HG03571 (cell line): ENCODE data around the gene AKR1B15.
"Not testable (repeated sequence)": the region's sequence is repeated elsewhere in the genome, so short reads cannot be mapped to it uniquely, and the experiment has no call there.

ENCODE experiments used
- ATAC-seq: cut with Tn5 transposase; IDR thresholded peaks from one replicate; pipeline ENCODE4 v1.9.1; 2021; ENCODE audit not compliant: unreplicated experiment

The AKR1B15 gene

GRCh38 chr7:134558370-134558769 is 9.5 kb downstream of the AKR1B15 start:
- ATAC-seq = no peak

- not testable (repeated sequence) for ATAC-seq
These were observed 12.7 kb downstream of the AKR1B15 start for GRCh38 chr7:134561616-134562015.

DNA sequence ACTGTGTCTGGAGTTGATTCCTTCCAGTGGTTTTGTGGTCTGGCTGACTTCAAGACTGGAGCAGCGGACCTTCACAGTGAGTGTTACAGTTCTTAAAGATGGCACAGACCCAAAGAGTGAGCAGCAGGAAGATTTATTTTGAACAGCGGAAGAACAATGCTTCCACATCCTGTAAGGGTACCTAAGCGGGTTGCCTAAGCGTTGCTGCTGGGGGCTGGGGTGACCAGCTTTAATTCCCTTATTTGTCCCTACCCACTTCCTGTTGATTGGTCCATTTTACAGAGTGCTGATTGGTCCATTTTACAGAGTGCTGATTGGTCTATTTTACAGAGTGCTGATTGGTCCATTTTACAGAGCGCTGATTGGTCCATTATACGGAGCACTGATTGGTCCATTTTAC is 13.2 kb downstream of the AKR1B15 start:
- no peak for ATAC-seq

- ATAC-seq = not testable (repeated sequence)
These were observed 14.5 kb downstream of the AKR1B15 start for GRCh38 chr7:134563398-134563749.

GRCh38 chr7:134565643-134566136 is 16.8 kb downstream of the AKR1B15 start:
- ATAC-seq = no peak

GRCh38 chr7:134567368-134567767 is 18.5 kb downstream of the AKR1B15 start:
- no peak for ATAC-seq

- ATAC-seq = not testable (repeated sequence)
These were observed 21.1 kb downstream of the AKR1B15 start for GRCh38 chr7:134569962-134570361.

DNA sequence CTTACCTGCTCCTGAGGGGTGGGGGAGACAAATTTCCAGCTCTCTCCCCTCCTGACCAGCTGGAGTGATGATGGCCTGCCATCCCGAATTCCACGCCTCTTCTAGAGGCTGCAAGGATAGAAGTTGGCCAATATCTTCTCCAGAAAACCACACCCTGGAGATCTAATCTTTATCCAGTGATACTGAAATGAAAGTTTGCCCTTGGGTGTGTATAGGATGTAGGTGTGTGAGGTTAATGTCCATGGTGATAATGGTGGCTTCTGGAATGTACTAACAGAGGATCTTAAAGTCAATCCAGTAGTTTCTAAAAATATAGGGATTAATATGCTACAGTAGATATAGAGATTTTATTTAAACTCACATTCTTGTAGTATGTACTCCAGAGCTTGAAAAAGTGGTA is 22.2 kb downstream of the AKR1B15 start:
- no peak for ATAC-seq

- ATAC-seq = no peak
These were observed 23.0 kb downstream of the AKR1B15 start for GRCh38 chr7:134571746-134572461.

DNA sequence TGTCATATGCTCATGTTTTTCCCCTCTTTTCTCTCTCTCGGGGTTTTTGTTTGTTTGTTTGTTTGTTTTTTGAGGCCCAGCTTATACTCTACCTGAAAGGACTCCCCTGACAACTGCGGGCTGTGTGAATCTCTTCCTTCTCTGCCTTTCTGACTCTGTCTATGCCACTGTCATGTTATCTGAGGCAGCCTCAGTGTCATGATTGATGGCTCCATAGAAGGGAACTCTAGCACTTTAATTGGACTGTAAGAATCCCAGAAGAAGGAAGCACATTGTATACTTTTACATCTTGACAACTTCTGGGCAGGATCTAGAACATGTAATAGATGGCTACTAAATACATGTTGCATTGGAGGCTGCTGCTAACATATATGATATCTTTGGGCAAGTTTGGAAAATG is 25.4 kb downstream of the AKR1B15 start:
- ATAC-seq = no peak

- no peak for ATAC-seq
These were observed 35.4 kb downstream of the AKR1B15 start for GRCh38 chr7:134584290-134584689.

DNA sequence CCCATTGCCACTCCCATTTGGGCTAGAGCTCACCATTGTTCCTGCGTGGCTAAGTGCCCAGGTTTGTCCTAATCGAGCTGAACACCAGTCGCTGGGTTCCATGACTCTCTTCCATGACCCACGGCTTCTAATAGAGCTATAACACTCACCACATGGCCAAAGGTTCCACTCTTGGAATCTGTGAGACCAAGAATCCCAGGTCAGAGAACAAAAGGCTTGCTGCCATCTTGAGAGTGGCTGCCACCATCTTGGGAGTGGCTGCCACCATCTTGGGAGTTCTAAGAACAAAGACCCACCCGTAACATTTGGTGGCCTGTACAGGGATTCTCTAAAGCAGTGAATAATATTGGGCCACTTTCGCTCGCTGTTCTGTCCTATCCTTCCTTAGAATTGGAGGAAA is 37.0 kb downstream of the AKR1B15 start:
- no peak for ATAC-seq

- ATAC-seq = no peak
These were observed 38.8 kb downstream of the AKR1B15 start for GRCh38 chr7:134587750-134588149.

- ATAC-seq = no peak
These were observed 40.6 kb downstream of the AKR1B15 start for GRCh38 chr7:134589491-134589941.

GRCh38 chr7:134593530-134594392 is 44.9 kb downstream of the AKR1B15 start:
- no peak for ATAC-seq

- no peak for ATAC-seq
These were observed 46.0 kb downstream of the AKR1B15 start for GRCh38 chr7:134594877-134595276.

GRCh38 chr7:134599371-134599770 is 50.5 kb downstream of the AKR1B15 start:
- ATAC-seq = no peak

- no peak for ATAC-seq
These were observed 52.5 kb downstream of the AKR1B15 start for GRCh38 chr7:134601459-134601858.

DNA sequence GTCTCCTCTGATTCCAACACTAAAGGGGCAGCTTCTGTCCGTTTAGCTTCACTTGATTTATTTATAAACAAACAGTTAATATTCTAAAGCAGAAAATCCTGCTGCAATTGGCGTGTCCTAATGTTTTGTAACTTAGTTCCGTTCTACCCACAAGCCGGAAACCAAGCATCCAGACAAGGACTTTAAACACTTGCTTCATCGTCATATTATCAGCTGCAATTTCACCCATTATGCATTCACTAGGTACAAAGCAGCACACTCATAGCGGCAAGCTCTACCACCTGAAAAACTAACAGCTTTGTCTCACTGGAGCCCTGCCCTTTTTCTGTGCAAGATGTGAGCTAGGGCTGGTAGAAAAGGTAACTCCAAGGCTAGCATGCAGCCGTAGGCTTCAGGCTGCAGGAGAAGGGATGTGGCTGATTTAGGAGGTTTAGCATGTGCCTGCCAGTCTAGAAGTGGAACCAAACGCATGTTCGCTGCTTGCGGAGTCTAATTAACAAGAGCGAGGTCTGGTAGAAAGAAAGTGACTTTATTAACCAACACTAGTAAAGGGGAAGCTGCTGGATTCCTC is 54.1 kb downstream of the AKR1B15 start:
- no peak for ATAC-seq

- ATAC-seq = peak; percentile 85
These were observed 57.3 kb downstream of the AKR1B15 start for GRCh38 chr7:134605978-134606923.
